NCI-H524 treated with DMSO at 0.1 percent for 48 hours (cell line): ENCODE measurements around the gene ASGR1.

ENCODE experiments used
- DNase-seq: peaks from one replicate; lab custom pipeline; 2025; lab: John Stamatoyannopoulos, UW

ASGR1 gene

GRCh38 chr17:7216242-7217112, 37.3 kb upstream of the ASGR1 start:
- no peak for DNase-seq

- no peak for DNase-seq
Observed at GRCh38 chr17:7215652-7216180, 36.5 kb upstream of the ASGR1 start.

GRCh38 chr17:7215136-7215638, 36.0 kb upstream of the ASGR1 start:
- no peak for DNase-seq

DNA sequence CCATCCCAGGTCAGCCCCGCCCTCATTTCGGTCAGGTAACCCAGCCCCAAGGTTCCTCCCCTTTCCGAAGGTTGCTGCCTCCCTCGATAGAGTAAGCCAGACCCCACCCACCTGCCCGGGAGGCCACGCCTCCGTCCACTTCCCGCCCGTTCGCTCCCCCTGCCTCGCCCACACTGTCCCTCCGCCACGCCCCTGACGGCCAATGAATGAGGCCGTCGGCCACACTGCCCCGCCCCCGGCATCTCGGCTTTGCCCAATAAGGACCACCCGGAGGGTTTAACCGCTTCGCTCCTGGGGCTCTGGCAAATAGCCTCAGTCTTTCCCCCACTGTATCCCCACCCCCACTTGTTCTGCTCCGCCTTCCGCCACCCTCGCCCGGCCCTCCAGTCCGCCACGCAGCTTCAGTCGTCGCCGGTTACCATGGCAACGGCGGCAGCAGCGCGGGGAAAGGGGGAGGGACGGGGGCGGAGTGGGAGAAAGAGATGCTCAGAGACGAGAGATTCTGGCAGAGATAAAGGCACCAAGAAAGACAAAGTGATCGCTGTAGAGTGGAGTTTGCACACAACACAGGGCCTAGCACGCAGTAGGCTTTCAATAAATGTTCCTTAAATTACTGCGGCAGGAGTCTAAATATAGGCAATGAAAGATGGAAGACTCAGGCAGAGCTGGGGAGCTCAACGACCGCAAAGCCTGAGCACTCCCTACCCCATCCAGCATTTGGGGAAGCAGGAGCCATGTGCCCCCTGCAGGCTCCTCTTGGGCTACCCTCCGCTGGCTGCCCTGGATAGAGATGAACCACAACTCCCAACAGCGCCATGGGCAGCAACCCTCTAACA, 35.3 kb upstream of the ASGR1 start:
- peak; percentile 75 for DNase-seq

GRCh38 chr17:7213895-7214299, 34.7 kb upstream of the ASGR1 start:
- DNase-seq = peak; percentile 52

DNA sequence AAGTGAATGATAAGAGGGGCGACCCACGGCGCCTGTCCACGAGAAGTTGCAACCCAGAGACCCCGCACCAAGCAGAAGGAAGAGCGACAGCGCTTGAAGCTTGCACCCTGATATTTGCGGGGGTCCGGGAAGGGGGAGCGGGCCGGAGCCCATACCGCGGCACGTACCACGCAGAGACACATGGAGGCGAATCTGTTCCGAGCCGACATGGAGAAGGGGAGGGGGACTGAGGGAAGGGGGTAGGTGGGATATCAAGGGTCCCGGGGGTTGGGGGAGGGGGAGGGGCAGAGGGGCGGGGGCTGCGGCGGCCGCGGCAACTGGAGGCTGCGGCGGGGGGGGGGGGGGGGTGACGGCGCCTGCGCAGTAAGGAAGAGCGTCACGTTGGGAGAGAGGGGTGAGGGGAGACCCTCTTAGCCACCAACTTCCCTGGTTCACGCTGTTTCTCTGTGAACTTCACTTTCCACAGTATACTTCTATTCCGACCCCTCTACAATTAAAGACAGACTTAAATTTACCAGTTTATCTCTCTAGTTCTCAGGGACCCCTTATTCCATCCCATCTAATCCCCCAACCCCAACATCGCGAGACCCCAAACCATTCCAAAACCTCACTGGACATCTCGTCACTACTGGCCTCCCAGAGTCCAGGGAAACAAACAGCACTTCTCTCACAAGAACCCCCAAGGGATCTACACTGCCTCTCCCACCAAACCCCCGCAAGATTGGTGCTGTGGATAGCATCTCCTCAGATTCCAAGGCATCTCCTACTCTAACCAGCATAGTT, 32.5 kb upstream of the ASGR1 start:
- DNase-seq = no peak

- DNase-seq = no peak
Observed at GRCh38 chr17:7208754-7209460, 29.7 kb upstream of the ASGR1 start.

- DNase-seq = no peak
Observed at GRCh38 chr17:7208027-7208571, 28.9 kb upstream of the ASGR1 start.

- no peak for DNase-seq
Observed at GRCh38 chr17:7207120-7208001, 28.2 kb upstream of the ASGR1 start.

- no peak for DNase-seq
Observed at GRCh38 chr17:7205561-7205960, 26.4 kb upstream of the ASGR1 start.

GRCh38 chr17:7204828-7205461, 25.8 kb upstream of the ASGR1 start:
- DNase-seq = peak; percentile 60

DNA sequence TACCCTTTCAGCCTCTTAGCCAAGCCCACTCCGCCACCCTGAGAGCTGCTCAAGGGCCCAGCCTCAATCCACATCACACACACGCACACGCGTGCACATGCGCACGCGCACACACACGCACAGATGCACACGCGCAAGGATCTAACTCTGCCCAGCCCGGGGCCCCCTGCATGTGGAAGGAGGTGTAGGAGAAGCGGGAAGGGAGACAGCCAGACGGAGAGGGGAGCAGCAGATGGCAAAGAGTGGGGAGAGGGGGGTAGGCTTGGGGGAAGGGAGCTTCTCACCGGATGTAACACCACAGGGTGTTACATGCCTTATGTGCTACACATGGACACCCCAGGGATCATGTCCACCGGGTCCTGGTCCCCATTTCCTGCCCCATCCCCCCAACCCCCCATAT, 25.2 kb upstream of the ASGR1 start:
- DNase-seq = peak; percentile 36

DNA sequence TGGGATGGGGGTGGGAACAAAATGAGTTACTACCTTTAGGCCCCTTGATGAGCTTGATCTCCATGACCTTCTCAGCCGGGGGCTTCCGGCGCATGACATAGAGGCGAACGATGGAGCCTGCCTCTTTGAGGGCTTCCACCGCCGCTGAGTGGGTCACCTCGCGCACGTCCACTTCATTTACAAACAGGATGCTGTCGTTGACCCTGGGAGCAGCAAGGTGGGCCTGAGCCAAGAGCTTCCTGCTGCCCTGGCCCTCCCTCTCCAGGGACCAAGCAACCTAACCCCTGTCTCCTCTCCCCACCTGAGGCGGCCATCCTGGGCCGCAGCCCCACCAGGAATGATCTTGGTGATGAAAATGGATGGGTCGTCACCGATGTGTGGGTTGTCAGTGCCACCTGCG, 24.2 kb upstream of the ASGR1 start:
- no peak for DNase-seq

GRCh38 chr17:7196651-7197401, 17.7 kb upstream of the ASGR1 start:
- no peak for DNase-seq

- DNase-seq = no peak
Observed at GRCh38 chr17:7195971-7196370, 16.8 kb upstream of the ASGR1 start.

GRCh38 chr17:7192271-7192937, 13.2 kb upstream of the ASGR1 start:
- peak; percentile 21 for DNase-seq

GRCh38 chr17:7191571-7192270, 12.6 kb upstream of the ASGR1 start:
- no peak for DNase-seq
